Measurements from ENCODE around the gene RBCK1.

GRCh38 chr20:400454-401275, 7.4 kb upstream of the RBCK1 start:
- TF ChIP-seq CTCF (IDR thresholded peaks at IDR 0.05; ENCODE audit: low read length) (no peak), EZH2 (IDR thresholded peaks at IDR 0.05; ENCODE audit: borderline replicate concordance, low read length) (no peak)
